CD4-positive, alpha-beta T cell (primary cell): Measurements from ENCODE around the gene CCS. TPM values are rescaled to one million over a fixed set of nuclear protein-coding genes. Genes with fewer than 3 reads are reported as not detected.

ENCODE experiments used
- ATAC-seq: fragments of 200-7000 bp; cut with Tn5 transposase; one replicate; pipeline ENCODE4 v1.10.0; 2022; ENCODE audit warnings: mild to moderate bottlenecking; ENCODE audit not compliant: poor library complexity
- CTCF ChIA-PET: fragments of 350-600 bp; sonication (Branson Sonifier 250); formaldehyde crosslinking; loops from one replicate; lab custom pipeline; 2021; ENCODE audit warnings: antibody characterized with exemption, inconsistent platforms; lab: Charles Lee
- POLR2A ChIA-PET: fragments of 350-600 bp; sonication (Branson Sonifier 250); formaldehyde crosslinking; loops from one replicate; lab custom pipeline; 2021; ENCODE audit warnings: antibody characterized with exemption, inconsistent platforms; lab: Charles Lee
- DNase-seq, 14 experiments: peaks; one replicate each; pipeline ENCODE4 v3.0.0-alpha.2; 2013 to 2020; ENCODE audit warnings: mixed read lengths in 2 of 14
- H3K27ac ChIP-seq, 2 donors: one replicate each; pipeline versions ENCODE4 v1.5.1 to v1.7.0; 2013; ENCODE audit warnings: low read length in 2 of 2, low read depth in 1 of 2, mild to moderate bottlenecking in 1 of 2
- H3K27me3 ChIP-seq, 2 experiments: 1 replicate in 1 of 2; 2 replicates in 1 of 2; pipeline versions ENCODE4 v1.6.1 to v1.7.0; 2013; ENCODE audit warnings: low read length in 2 of 2, control low read depth in 1 of 2, mild to moderate bottlenecking in 1 of 2, moderate library complexity in 1 of 2; ENCODE audit not compliant: insufficient read depth in 2 of 2, control insufficient read depth in 1 of 2
- H3K36me3 ChIP-seq: one replicate; pipeline ENCODE4 v1.6.1; 2013; ENCODE audit warnings: low read length, control low read depth; ENCODE audit not compliant: insufficient read depth
- H3K4me1 ChIP-seq: one replicate; pipeline ENCODE4 v1.6.1; 2013; ENCODE audit warnings: low read length, control low read depth; ENCODE audit not compliant: insufficient read depth
- H3K4me3 ChIP-seq: one replicate; pipeline ENCODE4 v1.5.1; 2013; ENCODE audit warnings: mild to moderate bottlenecking, low read length, moderate library complexity
- H3K9me3 ChIP-seq, 2 experiments: 1 replicate in 1 of 2; 2 replicates in 1 of 2; pipeline versions ENCODE4 v1.6.1 to v1.7.0; 2013; ENCODE audit warnings: low read length in 2 of 2, mild to moderate bottlenecking in 2 of 2, control low read depth in 1 of 2, moderate library complexity in 1 of 2; ENCODE audit not compliant: control insufficient read depth in 1 of 2, insufficient read depth in 1 of 2
- H3K27ac Mint-ChIP-seq: one replicate; pipeline ENCODE4 v1.8.0; 2020; ENCODE audit warnings: mixed read lengths
- H3K27me3 Mint-ChIP-seq: one replicate; pipeline ENCODE4 v1.8.0; 2021; ENCODE audit warnings: mixed read lengths
- H3K36me3 Mint-ChIP-seq: one replicate; pipeline ENCODE4 v1.8.0; 2021; ENCODE audit warnings: low read depth, mixed read lengths
- H3K4me1 Mint-ChIP-seq: one replicate; pipeline ENCODE4 v1.8.0; 2021; ENCODE audit warnings: low read depth, mixed read lengths
- H3K4me3 Mint-ChIP-seq: one replicate; pipeline ENCODE4 v1.8.0; 2020; ENCODE audit warnings: mild to moderate bottlenecking, mixed read lengths
- H3K9me3 Mint-ChIP-seq: one replicate; pipeline ENCODE4 v1.8.0; 2020; ENCODE audit warnings: mixed read lengths
- intact Hi-C, 2 experiments: fragments of 100-400 bp; cut with DNase I in 1 of 2; cut with micrococcal nuclease in 1 of 2; formaldehyde crosslinking; loops; one replicate each; pipeline versions ENCODE4 v1.15.1 to v1.9.0; 2023 to 2025; cut with DNase I, micrococcal nuclease
- total RNA-seq, 174 experiments: library from RNA in 2 of 174; stranded (reverse) in 2 of 174; gene quantifications; one replicate each; pipeline ENCODE4 v1.2.3 and lab custom pipeline; 2021 to 2026
- TF ChIP-seq, protein P1 (sequence below): fragments of 200-600 bp; IDR thresholded peaks from one replicate; pipeline ENCODE4 v1.8.0; 2022; ENCODE audit warnings: antibody characterized with exemption, mild to moderate bottlenecking

The CCS gene
- total RNA-seq, 2 experiments from 2014 or later: 25.4 to 26.3 TPM

DNA sequence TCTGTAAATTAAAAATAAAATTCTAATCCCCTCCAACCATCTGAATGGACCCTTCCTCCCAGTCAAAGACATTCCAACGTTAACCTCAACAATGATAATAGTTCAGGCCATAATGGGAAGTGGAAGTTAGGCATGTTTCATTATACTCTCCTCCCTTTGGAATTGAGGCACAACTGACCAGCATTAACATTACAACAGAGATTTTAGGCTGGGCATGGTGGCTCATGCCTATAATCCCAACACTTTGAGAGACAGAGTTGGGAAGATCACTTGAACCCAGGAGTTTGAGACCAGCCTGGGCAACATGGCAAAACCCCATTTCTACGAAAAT lies 22.2 kb upstream of the CCS start:
- TF ChIP-seq, protein P1, sequence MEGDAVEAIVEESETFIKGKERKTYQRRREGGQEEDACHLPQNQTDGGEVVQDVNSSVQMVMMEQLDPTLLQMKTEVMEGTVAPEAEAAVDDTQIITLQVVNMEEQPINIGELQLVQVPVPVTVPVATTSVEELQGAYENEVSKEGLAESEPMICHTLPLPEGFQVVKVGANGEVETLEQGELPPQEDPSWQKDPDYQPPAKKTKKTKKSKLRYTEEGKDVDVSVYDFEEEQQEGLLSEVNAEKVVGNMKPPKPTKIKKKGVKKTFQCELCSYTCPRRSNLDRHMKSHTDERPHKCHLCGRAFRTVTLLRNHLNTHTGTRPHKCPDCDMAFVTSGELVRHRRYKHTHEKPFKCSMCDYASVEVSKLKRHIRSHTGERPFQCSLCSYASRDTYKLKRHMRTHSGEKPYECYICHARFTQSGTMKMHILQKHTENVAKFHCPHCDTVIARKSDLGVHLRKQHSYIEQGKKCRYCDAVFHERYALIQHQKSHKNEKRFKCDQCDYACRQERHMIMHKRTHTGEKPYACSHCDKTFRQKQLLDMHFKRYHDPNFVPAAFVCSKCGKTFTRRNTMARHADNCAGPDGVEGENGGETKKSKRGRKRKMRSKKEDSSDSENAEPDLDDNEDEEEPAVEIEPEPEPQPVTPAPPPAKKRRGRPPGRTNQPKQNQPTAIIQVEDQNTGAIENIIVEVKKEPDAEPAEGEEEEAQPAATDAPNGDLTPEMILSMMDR: no peak
- Mint-ChIP-seq H3K27me3 (peaks cover 18% of the 10 kb centered on the region), H3K27ac (no peak overlapping the region), H3K4me1 (no peaks in the 10 kb centered on the region), H3K4me3 (peak overlapping the region; percentile 51), H3K9me3 (no peaks in the 10 kb centered on the region), H3K36me3 (no peaks in the 10 kb centered on the region)
- Histone ChIP-seq H3K4me1 (peaks cover 12% of the 10 kb centered on the region), H3K9me3 (no peaks in the 10 kb centered on the region), H3K4me3 (no peak overlapping the region), H3K27ac (no peak overlapping the region), H3K27me3 (no peaks in the 10 kb centered on the region), H3K36me3 (no peaks in the 10 kb centered on the region)
- no peak for ATAC-seq
- intact Hi-C loops: no loop called here
- CTCF ChIA-PET: interaction anchor here (0.7 kb wide), 1 partner anchor 107 kb away, joined by 3 read pairs; no protein-coding TSS in a partner anchor
- no peak for DNase-seq
- POLR2A ChIA-PET: no interaction called here

DNA sequence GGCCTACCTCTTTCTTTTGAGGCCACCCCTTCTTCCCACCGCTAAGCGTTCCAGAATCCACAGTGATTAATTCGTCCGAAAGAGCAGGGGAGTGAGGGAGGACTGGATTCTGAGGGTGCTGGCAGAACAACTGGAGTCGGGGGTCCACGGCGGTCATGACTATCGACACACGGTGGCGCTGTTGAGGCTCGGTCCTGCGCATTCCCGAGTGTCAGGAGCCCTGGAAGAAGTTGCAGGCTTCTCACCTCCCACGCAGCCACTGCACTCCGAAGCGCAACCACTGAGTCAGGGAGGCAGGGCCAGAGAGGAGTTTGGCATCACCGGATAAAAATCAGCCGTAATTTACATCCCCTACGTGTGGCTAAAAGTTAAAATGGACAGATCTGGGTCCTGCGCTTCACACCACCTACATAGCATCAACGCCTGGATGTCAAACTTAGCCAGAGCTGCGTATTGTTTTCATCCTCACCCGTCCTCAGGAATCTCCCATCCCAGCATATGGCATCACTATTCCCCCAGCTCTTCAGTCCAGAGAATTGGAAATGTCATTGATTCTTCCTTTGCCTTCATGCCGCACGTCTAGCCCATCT lies 13.9 kb upstream of the CCS start:
- TF ChIP-seq, protein P1: peak; percentile 85
- Histone ChIP-seq H3K36me3 (no peaks in the 10 kb centered on the region), H3K9me3 (peaks cover 5 to 7% of the 10 kb centered on the region in 2 experiments), H3K27me3 (no peaks in the 10 kb centered on the region), H3K4me1 (peaks cover 8% of the 10 kb centered on the region), H3K27ac (no peak overlapping the region), H3K4me3 (no peak overlapping the region)
- no peak overlapping the region for H3K4me3 Mint-ChIP-seq
- intact Hi-C loops: loop anchor here (1.0 to 5.0 kb wide), 4 partner anchors 60 to 253 kb away; partner anchors contain the start of gene RBM4 (in 1 of the 2)
- peaks cover 8% of the 10 kb centered on the region for H3K4me1 Mint-ChIP-seq
- peaks cover 6% of the 10 kb centered on the region for H3K27me3 Mint-ChIP-seq
- DNase-seq: peak; percentile 60 to 89 (median 72)
- H3K9me3 Mint-ChIP-seq: peaks cover 7% of the 10 kb centered on the region
- H3K36me3 Mint-ChIP-seq: no peaks in the 10 kb centered on the region
- ChIA-PET CTCF (interaction anchor here (0.9 to 5.5 kb wide), 5 partner anchors 14 to 170 kb away, joined by 3 to 75 read pairs (median 3); partner anchors contain the start of genes CCDC87, CCS and RBM4B), POLR2A (interaction anchor here (0.6 to 1.3 kb wide), 3 partner anchors 38 to 99 kb away, joined by 3 to 25 read pairs (median 3); partner anchors contain the start of genes RBM14, RBM4 and RBM4B)
- no peak overlapping the region for H3K27ac Mint-ChIP-seq
- ATAC-seq: peak; percentile 82

DNA sequence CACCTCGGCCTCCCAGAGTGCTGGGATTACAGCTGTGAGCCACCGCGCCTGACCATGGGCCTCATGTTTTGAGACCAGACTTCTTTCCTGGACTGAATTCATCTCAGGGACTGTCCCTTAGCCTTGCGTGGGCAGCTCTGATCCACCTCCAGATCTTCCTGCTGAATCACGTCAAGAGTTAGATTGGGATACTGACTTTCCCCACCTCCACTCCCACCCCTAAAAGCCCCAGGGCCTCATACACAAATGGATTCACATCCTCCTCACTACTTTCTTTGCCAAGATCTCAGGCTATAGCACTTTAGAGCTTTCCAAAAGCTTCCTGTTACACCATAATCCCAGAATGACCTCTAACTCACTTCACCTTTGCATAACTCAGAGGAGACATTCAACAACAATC lies 12.2 kb upstream of the CCS start:
- no peak overlapping the region for H3K4me3 ChIP-seq
- DNase-seq: no peak
- no peaks in the 10 kb centered on the region for H3K27me3 ChIP-seq
- TF ChIP-seq, protein P1: no peak
- Mint-ChIP-seq H3K9me3 (peaks cover 7% of the 10 kb centered on the region), H3K4me3 (no peak overlapping the region), H3K4me1 (peaks cover 8% of the 10 kb centered on the region), H3K27me3 (no peaks in the 10 kb centered on the region), H3K36me3 (no peaks in the 10 kb centered on the region), H3K27ac (no peak overlapping the region)
- POLR2A ChIA-PET: interaction anchor here (2.4 kb wide), 1 partner anchor 97 kb away, joined by 11 read pairs; the partner anchor contains the start of gene RBM4B
- intact Hi-C loops: no loop called here
- CTCF ChIA-PET: interaction anchor here (1.1 to 5.5 kb wide), 3 partner anchors 12 to 98 kb away, joined by 3 to 75 read pairs (median 5); partner anchors contain the start of genes CCDC87, CCS and RBM4B
- H3K4me1 ChIP-seq: peaks cover 8% of the 10 kb centered on the region
- ATAC-seq: no peak
- no peaks in the 10 kb centered on the region for H3K36me3 ChIP-seq
- no peak overlapping the region for H3K27ac ChIP-seq
- peaks cover 5 to 7% of the 10 kb centered on the region in 2 experiments for H3K9me3 ChIP-seq
